Esophagus muscularis mucosa (tissue), 3 donors: ENCODE results near the gene RIN2.

ENCODE experiments used
- CTCF ChIP-seq, 3 experiments: fragments of 200-600 bp in 2 of 3; fragments of 450-650 bp in 1 of 3; sonication (generic) in 2 of 3; IDR thresholded peaks; one replicate each; pipeline ENCODE4 v1.5.1; 2017 to 2019; ENCODE audit warnings: antibody characterized with exemption in 3 of 3, mild to moderate bottlenecking in 2 of 3, moderate library complexity in 1 of 3
- POLR2A ChIP-seq: fragments of 450-650 bp; IDR thresholded peaks from one replicate; pipeline ENCODE4 v1.6.1; 2017; ENCODE audit warnings: antibody characterized with exemption, moderate library complexity, mild to moderate bottlenecking, low read depth

GRCh38 chr20:19758133-19758500, at the start of gene RIN2:
- TF ChIP-seq CTCF (IDR thresholded peaks at IDR 0.05) (no peak), POLR2A (no peak)
